Fibroblast of lung (primary cell): Measurements from ENCODE around the gene KCTD3.

ENCODE experiments used
- EZH2 ChIP-seq: IDR thresholded peaks from 2 replicates; pipeline ENCODE4 v1.5.1; 2012; ENCODE audit warnings: low read length, control low read depth, mild to moderate bottlenecking; ENCODE audit errors: missing control alignments
- TF ChIP-seq, protein P1 (sequence below), 2 donors: IDR thresholded peaks in 1 of 2; conservative IDR thresholded peaks in 1 of 2; 1 replicate in 1 of 2; 2 replicates in 1 of 2; pipeline ENCODE4 v1.5.1; 2011 to 2012; ENCODE audit warnings: low read length in 2 of 2, control low read depth in 1 of 2, inconsistent platforms in 1 of 2, low read depth in 1 of 2, mild to moderate bottlenecking in 1 of 2

DNA sequence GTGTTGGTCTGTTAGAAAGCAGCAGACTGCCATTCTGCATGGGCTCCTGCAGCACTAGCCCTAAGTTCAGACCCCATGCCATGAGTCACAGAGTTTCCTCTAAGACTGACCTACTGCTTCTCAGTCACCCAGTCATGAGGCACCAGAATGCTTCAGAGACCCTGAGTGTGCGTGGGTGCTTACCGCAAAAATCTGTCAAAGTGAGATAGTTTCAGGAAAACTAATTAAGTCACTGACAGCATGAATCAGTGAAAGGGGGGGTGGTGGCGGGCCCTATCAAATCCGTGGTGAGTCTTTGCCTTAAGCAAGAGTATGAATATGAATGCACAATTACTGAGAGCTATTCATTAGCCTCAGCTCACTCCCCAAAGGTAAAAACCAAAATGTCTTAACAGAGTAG is 98.1 kb downstream of the KCTD3 start:
- TF ChIP-seq, protein P1, sequence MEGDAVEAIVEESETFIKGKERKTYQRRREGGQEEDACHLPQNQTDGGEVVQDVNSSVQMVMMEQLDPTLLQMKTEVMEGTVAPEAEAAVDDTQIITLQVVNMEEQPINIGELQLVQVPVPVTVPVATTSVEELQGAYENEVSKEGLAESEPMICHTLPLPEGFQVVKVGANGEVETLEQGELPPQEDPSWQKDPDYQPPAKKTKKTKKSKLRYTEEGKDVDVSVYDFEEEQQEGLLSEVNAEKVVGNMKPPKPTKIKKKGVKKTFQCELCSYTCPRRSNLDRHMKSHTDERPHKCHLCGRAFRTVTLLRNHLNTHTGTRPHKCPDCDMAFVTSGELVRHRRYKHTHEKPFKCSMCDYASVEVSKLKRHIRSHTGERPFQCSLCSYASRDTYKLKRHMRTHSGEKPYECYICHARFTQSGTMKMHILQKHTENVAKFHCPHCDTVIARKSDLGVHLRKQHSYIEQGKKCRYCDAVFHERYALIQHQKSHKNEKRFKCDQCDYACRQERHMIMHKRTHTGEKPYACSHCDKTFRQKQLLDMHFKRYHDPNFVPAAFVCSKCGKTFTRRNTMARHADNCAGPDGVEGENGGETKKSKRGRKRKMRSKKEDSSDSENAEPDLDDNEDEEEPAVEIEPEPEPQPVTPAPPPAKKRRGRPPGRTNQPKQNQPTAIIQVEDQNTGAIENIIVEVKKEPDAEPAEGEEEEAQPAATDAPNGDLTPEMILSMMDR (conservative IDR thresholded peaks at IDR 0.05 in 1 of 2, IDR thresholded peaks at IDR 0.05 in 1 of 2; ENCODE audit: low read depth in 1 of 2, low read length in 2 of 2) = no peak
- no peak for TF ChIP-seq EZH2
